ENCODE results near the gene PRKCH.

GRCh38 chr14:61328626-61329262 lies 7.4 kb downstream of the PRKCH start:
- TF ChIP-seq FOXP1 (CRISPR knock-in tag; IDR thresholded peaks at IDR 0.05; ENCODE audit: borderline replicate concordance) (no peak), USF1 (CRISPR knock-in tag; IDR thresholded peaks at IDR 0.05) (no peak), JAZF1 (CRISPR knock-in tag; IDR thresholded peaks at IDR 0.05) (no peak), CREB1 (CRISPR knock-in tag; IDR thresholded peaks at IDR 0.05) (no peak), ETV6 (CRISPR knock-in tag; IDR thresholded peaks at IDR 0.05) (no peak), RELA (CRISPR knock-in tag; IDR thresholded peaks at IDR 0.05; ENCODE audit: borderline replicate concordance) (no peak), ESRRA (CRISPR knock-in tag; IDR thresholded peaks at IDR 0.05; ENCODE audit: borderline replicate concordance) (no peak), ZBTB43 (CRISPR knock-in tag; IDR thresholded peaks at IDR 0.05) (no peak)
- TF ChIP-seq, protein P1, sequence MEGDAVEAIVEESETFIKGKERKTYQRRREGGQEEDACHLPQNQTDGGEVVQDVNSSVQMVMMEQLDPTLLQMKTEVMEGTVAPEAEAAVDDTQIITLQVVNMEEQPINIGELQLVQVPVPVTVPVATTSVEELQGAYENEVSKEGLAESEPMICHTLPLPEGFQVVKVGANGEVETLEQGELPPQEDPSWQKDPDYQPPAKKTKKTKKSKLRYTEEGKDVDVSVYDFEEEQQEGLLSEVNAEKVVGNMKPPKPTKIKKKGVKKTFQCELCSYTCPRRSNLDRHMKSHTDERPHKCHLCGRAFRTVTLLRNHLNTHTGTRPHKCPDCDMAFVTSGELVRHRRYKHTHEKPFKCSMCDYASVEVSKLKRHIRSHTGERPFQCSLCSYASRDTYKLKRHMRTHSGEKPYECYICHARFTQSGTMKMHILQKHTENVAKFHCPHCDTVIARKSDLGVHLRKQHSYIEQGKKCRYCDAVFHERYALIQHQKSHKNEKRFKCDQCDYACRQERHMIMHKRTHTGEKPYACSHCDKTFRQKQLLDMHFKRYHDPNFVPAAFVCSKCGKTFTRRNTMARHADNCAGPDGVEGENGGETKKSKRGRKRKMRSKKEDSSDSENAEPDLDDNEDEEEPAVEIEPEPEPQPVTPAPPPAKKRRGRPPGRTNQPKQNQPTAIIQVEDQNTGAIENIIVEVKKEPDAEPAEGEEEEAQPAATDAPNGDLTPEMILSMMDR (IDR thresholded peaks at IDR 0.05) = no peak
- TF ChIP-seq, protein P2, sequence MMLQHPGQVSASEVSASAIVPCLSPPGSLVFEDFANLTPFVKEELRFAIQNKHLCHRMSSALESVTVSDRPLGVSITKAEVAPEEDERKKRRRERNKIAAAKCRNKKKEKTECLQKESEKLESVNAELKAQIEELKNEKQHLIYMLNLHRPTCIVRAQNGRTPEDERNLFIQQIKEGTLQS (CRISPR knock-in tag; conservative IDR thresholded peaks at IDR 0.05) = no peak
- TF ChIP-seq, protein P3, sequence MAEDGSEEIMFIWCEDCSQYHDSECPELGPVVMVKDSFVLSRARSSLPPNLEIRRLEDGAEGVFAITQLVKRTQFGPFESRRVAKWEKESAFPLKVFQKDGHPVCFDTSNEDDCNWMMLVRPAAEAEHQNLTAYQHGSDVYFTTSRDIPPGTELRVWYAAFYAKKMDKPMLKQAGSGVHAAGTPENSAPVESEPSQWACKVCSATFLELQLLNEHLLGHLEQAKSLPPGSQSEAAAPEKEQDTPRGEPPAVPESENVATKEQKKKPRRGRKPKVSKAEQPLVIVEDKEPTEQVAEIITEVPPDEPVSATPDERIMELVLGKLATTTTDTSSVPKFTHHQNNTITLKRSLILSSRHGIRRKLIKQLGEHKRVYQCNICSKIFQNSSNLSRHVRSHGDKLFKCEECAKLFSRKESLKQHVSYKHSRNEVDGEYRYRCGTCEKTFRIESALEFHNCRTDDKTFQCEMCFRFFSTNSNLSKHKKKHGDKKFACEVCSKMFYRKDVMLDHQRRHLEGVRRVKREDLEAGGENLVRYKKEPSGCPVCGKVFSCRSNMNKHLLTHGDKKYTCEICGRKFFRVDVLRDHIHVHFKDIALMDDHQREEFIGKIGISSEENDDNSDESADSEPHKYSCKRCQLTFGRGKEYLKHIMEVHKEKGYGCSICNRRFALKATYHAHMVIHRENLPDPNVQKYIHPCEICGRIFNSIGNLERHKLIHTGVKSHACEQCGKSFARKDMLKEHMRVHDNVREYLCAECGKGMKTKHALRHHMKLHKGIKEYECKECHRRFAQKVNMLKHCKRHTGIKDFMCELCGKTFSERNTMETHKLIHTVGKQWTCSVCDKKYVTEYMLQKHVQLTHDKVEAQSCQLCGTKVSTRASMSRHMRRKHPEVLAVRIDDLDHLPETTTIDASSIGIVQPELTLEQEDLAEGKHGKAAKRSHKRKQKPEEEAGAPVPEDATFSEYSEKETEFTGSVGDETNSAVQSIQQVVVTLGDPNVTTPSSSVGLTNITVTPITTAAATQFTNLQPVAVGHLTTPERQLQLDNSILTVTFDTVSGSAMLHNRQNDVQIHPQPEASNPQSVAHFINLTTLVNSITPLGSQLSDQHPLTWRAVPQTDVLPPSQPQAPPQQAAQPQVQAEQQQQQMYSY (CRISPR knock-in tag; IDR thresholded peaks at IDR 0.05) = no peak

Data from WTC11 (cell line).